Type B pancreatic cell (in vitro differentiated cells): ENCODE data around the gene EMC9. TPM values are rescaled to one million over a fixed set of nuclear protein-coding genes. Genes with fewer than 3 reads are reported as not detected.

Experiments
- DNase-seq: peaks from one replicate; pipeline ENCODE4 v3.0.0; 2021; ENCODE audit warnings: mixed read lengths; ENCODE audit not compliant: unreplicated experiment; ENCODE audit errors: extremely low spot score
- H3K27ac Mint-ChIP-seq: 2 replicates; pipeline ENCODE4 v1.8.0; 2021; ENCODE audit warnings: mild to moderate bottlenecking, mixed read lengths
- H3K27me3 Mint-ChIP-seq: 2 replicates; pipeline ENCODE4 v1.8.0; 2021; ENCODE audit warnings: mixed read lengths
- H3K36me3 Mint-ChIP-seq: 2 replicates; pipeline ENCODE4 v1.8.0; 2021; ENCODE audit warnings: mixed read lengths
- H3K4me1 Mint-ChIP-seq: one replicate; pipeline ENCODE4 v1.8.0; 2021; ENCODE audit warnings: mixed read lengths; ENCODE audit not compliant: unreplicated experiment
- H3K4me3 Mint-ChIP-seq: 2 replicates; pipeline ENCODE4 v1.8.0; 2021; ENCODE audit warnings: mild to moderate bottlenecking, mixed read lengths
- H3K9me3 Mint-ChIP-seq: 2 replicates; pipeline ENCODE4 v1.8.0; 2021; ENCODE audit warnings: mixed read lengths
- CTCF ChIP-seq: fragments of 200-600 bp; sonication (generic); conservative IDR thresholded peaks from 2 replicates; pipeline ENCODE4 v1.5.0; 2021; ENCODE audit warnings: antibody characterized with exemption, mild to moderate bottlenecking
- total RNA-seq: library from RNA; stranded (reverse); gene quantifications from 2 replicates; pipeline ENCODE4 v1.2.1, GENCODE V29; 2021; ENCODE audit warnings: low replicate concordance

EMC9 gene
- total RNA-seq, 1 donor from 2014 or later = 25.9 TPM

GRCh38 chr14:24135584-24135833 is 5.9 kb downstream of the EMC9 start:
- Mint-ChIP-seq H3K4me3 (peak overlapping the region; percentile 94), H3K36me3 (peaks cover 20% of the 10 kb centered on the region), H3K4me1 (peaks cover 29% of the 10 kb centered on the region), H3K27ac (peak overlapping the region; percentile 87), H3K27me3 (no peaks in the 10 kb centered on the region), H3K9me3 (no peaks in the 10 kb centered on the region)
- DNase-seq = no peak
- TF ChIP-seq CTCF = no peak

GRCh38 chr14:24133735-24134134 is 7.7 kb downstream of the EMC9 start:
- no peak overlapping the region for H3K27ac Mint-ChIP-seq
- no peaks in the 10 kb centered on the region for H3K9me3 Mint-ChIP-seq
- peaks cover 8% of the 10 kb centered on the region for H3K36me3 Mint-ChIP-seq
- no peak for DNase-seq
- H3K4me1 Mint-ChIP-seq = peaks cover 18% of the 10 kb centered on the region
- no peaks in the 10 kb centered on the region for H3K27me3 Mint-ChIP-seq
- TF ChIP-seq CTCF = peak; percentile 50
- H3K4me3 Mint-ChIP-seq = no peak overlapping the region

DNA sequence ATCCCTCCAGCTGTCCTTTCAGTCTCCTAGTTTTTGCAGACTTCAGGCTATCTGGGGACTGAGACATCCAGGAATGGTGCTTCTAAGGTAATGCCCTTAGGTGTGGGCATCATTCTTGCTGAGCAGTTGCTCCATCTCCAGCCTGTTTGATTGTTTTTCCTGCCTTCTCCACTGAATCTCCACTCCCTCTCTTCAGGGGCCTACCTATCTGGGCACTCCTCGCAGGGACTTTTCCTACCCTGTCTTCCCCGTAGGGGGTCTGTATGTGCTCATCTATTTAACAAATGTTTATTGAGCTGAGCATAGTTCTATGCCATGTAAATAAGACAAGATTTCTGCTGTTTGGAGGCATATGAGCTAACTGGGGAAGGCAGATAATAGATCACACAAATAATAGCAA is 8.4 kb downstream of the EMC9 start:
- H3K27me3 Mint-ChIP-seq = no peaks in the 10 kb centered on the region
- no peak overlapping the region for H3K4me3 Mint-ChIP-seq
- H3K27ac Mint-ChIP-seq = no peak overlapping the region
- no peak for DNase-seq
- peaks cover 15% of the 10 kb centered on the region for H3K4me1 Mint-ChIP-seq
- peaks cover 5% of the 10 kb centered on the region for H3K36me3 Mint-ChIP-seq
- no peak for TF ChIP-seq CTCF
- H3K9me3 Mint-ChIP-seq = no peaks in the 10 kb centered on the region

GRCh38 chr14:24132061-24132685 is 9.2 kb downstream of the EMC9 start:
- no peaks in the 10 kb centered on the region for H3K27me3 Mint-ChIP-seq
- no peak overlapping the region for H3K4me3 Mint-ChIP-seq
- H3K27ac Mint-ChIP-seq = no peak overlapping the region
- H3K4me1 Mint-ChIP-seq = peaks cover 14% of the 10 kb centered on the region
- DNase-seq = no peak
- TF ChIP-seq CTCF = no peak
- H3K9me3 Mint-ChIP-seq = no peaks in the 10 kb centered on the region
- peaks cover 4% of the 10 kb centered on the region for H3K36me3 Mint-ChIP-seq

DNA sequence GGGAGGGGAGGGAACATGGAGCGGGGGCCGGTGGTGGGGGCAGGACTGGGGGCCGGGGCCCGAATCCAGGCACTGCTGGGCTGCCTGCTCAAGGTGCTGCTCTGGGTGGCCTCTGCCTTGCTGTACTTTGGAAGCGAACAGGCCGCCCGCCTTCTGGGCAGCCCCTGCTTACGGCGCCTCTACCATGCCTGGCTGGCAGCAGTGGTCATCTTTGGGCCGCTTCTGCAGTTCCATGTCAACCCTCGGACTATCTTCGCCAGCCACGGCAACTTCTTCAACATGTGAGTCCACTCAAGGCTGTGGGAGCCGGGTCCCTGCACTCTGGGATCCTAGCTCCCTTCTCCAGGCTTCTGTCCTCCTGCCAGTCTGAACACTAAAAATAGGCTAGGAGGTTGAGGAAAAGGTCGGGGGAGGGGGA is 9.8 kb downstream of the EMC9 start:
- Mint-ChIP-seq H3K4me1 (peaks cover 8% of the 10 kb centered on the region), H3K9me3 (no peaks in the 10 kb centered on the region), H3K36me3 (no peaks in the 10 kb centered on the region), H3K27me3 (no peaks in the 10 kb centered on the region), H3K27ac (no peak overlapping the region), H3K4me3 (no peak overlapping the region)
- DNase-seq = no peak
- no peak for TF ChIP-seq CTCF
